8988T (cell line): ENCODE measurements around the gene ZNF319.

Source experiments
- DNase-seq: peaks from one replicate; pipeline ENCODE4 v3.0.0; 2011

Gene ZNF319

GRCh38 chr16:57970970-57971369, 29.5 kb downstream of the ZNF319 start, which contains the start of gene CNGB1:
Gene CNGB1, minus strand, starts transcription at chr16:57971128. Its CDS starts 3,842 bp downstream, at chr16:57967286.
- no peak for DNase-seq

- no peak for DNase-seq
Measured at GRCh38 chr16:57970319-57970718, 30.2 kb downstream of the ZNF319 start.

DNA sequence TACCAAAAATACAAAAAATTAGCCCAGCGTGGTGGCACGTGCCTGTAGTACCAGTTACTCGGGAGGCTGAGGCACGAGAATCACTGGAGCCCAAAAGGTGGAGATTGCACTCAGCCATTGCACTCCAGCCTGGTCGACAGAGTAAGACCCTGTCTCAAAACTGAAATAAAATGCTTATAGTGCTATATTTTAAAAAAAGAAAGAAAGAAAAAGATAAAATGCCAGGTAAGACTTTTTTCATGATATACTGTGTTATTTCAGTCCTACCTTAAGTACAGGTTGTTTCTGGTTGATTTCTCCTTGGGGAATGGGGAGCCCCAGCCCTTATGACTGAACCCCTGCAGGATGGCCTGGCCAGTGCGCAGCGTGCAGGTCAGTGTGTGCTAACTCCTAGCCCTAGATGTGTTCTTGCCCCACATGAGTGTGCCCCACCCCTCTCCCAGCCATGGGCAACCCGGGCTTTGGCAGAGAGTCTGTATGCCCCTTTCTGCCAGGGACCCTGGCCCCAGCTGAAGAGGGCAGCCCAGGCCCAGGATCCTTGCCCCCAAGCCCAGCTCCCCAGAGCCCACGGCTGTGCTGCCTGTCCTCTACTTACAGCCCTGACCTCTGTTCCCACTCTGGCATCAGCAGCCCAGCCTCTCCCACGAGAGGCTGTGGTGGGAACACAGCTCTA, 30.9 kb downstream of the ZNF319 start:
- no peak for DNase-seq

DNA sequence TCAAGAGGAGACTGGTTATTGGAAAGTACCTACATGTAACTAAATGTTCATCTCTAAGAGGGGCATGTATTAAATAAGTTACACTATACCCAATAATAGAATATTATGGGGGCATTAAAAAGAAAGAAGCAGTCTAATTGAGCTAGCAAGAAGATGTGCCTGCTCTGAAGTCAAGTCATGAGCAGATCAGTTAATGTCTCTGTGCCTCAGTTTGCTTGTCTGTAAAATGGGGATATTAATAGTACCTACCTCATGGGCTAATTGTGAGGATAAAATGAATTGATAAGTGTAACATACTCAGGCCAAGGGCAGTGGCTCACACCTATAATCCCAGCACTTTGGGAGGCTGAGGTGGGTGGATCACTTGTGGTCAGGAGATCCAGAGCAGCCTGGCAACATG, 32.6 kb downstream of the ZNF319 start:
- DNase-seq: no peak

- DNase-seq: no peak
Measured at GRCh38 chr16:57966986-57967385, 33.5 kb downstream of the ZNF319 start.

DNA sequence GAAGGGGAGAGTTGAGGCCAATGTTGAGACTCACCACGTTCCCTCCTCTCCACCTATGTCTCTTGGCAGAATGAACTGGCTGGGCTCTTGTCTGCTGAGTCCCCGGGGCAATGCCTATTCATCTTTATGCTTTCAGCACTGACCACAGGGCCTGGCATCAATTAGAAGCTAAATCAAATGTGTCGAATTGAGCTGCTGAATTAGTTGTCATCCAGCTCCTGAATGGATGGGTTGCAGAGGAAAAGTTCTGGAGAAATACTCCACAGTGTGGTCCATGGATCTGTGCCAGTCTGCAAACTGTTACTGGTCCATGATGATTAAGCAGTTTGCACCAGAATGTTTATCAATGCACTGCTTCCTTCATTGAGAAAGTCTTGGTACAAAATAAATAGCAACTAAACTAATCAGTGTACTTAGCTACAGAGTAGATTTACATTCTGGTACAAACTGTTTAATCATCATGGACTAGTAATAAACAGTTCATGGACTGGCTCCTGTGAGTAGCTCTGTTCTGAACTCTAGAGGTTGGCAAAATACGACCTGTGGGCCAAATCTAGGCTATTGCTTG, 34.2 kb downstream of the ZNF319 start:
- DNase-seq: no peak

DNA sequence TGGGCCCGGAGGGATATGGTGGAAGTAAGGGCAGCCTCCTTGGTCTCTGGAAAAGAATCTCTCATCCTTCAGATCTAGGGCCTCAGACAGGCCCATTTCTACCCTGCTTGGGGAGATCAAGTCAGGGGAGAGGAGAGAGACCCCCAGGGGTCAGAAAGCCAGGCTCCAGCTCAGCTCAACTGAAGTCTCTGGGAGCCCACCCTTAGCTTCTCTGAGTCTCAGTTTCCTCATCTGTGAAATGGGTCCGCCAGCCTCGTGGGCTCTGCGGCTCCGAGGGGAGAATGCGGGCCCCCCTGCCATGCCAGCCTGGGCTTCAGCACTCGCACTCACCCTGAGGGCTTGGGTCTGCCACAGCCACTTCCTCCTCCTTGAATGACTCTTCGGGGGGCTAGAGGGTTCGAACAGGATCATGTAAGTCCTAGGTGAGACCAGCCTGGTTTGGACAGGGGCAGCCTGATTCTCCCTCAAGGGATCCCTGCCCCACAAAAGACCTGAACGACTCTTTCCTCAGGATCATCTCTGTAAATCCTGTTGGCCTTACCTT, 36.2 kb downstream of the ZNF319 start:
- no peak for DNase-seq

DNA sequence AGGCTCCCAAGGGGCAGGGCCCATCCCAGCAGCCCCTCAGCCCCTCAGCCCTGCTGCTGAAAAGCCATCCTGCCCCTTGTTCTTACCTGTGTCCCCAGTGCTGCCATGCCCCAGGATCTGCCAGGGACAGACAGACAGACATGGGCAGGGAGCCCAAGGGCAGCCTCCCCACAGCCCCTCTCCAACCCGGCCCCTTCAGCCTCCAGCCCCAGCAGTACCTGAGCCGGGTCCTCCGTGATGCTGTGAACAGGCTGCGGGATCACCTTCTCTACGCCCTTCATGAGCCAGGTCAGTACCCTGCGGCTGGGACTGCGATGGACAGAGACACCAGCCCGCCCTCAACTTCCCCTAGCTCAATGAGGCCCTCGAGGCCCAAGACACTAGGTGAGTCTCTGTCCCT, 37.7 kb downstream of the ZNF319 start:
- no peak for DNase-seq

DNA sequence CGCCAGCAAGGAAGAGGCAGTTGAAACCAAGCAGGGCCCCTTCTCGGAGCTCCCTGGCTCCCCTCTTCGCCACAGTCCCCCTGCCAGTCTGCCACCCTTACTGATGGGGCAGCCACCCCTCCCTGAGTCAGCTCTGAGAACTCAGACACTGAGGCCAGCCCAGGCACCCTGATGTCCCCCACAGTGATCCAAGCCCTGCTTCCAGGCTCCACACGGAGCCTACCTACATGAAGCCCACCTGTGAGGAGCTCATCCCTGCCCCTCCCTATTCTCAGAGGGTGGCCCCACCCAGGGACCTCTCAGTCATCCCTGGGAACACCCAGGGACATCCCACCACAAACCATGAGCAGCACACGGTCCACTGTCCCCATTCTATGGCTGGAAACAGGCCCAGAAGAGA, 38.4 kb downstream of the ZNF319 start:
- DNase-seq: no peak

GRCh38 chr16:57961538-57961937, 38.9 kb downstream of the ZNF319 start:
- DNase-seq: no peak

GRCh38 chr16:57960826-57961472, 39.5 kb downstream of the ZNF319 start:
- DNase-seq: no peak

DNA sequence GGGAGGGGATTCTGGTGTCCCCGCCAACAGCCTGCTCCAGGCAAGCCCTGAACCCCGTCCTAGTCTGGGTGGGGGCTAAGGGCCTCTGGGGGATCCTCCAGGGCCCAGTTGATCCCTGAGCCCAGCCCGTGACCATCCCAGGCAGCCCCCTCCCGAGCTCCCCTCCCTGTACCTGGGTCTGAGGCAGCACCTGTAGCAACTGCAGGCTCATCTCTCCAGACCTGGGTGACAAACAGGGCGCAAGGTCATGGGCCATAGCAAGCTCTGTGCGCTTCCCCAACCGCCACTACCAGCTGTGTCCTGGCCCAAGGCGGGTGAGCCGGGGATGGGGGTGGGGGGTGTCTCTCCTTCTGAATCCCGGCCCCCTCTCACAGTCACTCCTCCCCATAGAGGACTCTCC, 40.2 kb downstream of the ZNF319 start:
- DNase-seq: no peak

GRCh38 chr16:57959804-57960203, 40.7 kb downstream of the ZNF319 start:
- no peak for DNase-seq

GRCh38 chr16:57959121-57959520, 41.4 kb downstream of the ZNF319 start:
- no peak for DNase-seq

DNA sequence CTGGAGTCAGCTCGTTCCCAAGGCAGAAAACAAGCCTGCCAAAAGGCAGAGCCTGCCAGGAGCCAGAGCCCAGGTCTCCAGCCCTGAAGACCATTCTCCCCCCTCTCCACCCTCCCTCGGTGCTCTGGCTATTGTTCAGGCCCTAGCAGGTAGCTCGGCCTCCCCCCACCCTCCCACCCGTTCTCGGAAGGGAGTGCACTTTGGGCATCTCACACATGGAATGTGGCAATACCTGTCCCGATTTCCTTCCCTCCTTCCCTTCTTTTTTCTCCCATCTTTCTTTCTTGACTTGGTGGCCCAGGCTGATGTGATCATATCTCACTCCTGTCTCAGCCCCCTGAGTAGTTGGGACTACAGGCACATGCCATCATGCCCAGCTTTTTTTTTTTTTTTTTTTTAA, 41.9 kb downstream of the ZNF319 start:
- DNase-seq: no peak

DNA sequence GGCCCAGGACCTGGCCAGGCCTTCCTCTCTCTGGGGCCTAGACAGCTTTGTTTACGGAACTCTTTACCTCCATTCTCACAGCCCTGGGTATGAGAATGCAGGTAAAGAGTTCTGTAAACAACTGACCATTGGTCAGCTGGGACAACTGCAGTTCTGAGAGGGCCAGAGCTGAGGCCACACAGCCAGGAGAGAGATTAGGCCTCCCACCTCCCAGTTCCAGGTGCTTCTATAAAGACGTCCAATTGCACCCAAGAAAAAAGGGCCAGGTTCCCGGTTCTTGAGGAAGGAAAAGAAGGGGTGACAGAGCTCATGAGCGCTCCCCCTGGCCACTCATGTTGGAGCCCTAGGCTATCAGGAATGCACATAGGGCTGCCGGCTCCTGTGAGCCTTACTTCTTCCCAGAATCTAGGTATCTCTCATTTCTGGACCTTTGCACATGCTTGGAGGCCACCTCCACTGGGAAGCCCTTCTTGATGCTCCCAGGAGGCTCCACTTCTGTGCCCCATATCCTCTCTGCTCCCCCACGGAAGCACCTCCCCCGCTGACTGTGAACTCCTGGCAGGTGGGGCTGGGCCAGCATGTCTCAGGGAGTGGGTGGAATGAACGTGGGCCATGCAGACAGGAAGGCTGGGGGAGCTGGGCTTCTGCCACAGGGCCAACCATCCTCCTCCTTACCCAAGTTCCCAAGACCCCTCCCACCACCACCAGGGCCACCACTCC, 42.6 kb downstream of the ZNF319 start:
- DNase-seq: no peak

GRCh38 chr16:57956924-57957672, 43.4 kb downstream of the ZNF319 start:
- no peak for DNase-seq

GRCh38 chr16:57956270-57956808, 44.1 kb downstream of the ZNF319 start:
- no peak for DNase-seq

DNA sequence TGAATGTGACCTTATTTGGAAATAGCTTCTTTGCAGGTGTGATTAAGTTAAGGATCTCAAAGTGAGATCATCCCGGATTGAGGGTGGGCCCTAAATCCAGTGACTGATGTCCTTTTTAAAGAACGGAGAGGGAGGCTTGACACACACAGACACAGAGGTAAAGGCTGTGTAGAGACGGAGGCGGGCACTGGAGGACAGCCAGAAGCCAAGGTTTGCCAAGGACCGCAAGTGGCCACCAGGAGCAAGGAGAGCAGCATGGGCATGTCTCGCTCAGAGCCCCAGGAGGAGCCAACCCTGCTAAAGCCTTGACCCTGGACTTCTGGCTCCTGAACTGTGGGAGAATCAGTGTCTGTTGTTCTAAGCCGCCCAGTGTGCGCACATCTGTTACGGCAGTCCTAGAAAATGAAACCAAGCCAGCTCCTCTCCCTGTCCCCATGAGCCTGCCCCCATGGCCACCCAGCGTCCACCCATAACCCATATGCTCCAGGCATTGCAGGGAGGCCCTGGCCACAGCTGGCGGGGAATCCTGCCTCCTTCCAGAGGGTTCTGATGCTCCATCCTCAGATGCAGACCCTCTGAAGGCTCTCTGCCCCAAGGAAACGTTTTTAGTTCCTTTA, 44.8 kb downstream of the ZNF319 start:
- no peak for DNase-seq

GRCh38 chr16:57953857-57954256, 46.6 kb downstream of the ZNF319 start:
- DNase-seq: no peak

DNA sequence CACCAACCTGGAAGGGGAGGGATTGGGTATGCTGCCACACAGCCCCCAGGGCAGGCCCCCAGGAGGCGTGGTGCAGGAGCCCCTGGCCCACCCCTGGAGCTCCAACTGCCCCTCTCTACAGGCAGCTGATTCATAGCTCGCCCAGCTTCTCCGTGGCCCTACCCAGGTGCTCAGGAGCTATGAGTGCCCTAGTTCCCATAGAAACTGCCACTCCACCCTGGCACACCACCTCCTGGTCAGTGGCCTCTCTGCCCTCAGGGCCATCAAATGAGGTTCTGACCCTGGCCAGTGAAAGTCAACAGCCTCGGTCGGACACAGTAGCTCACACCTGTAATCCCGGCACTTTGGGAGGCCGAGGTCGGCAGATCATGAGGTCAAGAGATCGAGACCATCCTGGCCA, 47.6 kb downstream of the ZNF319 start:
- no peak for DNase-seq
